Nephron (organoid): ENCODE results near the gene CLIC5.

Experiments used
- H3K27ac Mint-ChIP-seq, 3 experiments: 2 replicates each; pipeline ENCODE4 v1.8.0; 2020; ENCODE audit warnings: mixed read lengths in 3 of 3, mild to moderate bottlenecking in 2 of 3, moderate library complexity in 1 of 3
- H3K27me3 Mint-ChIP-seq: 2 replicates; pipeline ENCODE4 v1.8.0; 2021; ENCODE audit warnings: low read depth, mild to moderate bottlenecking, moderate library complexity, mixed read lengths
- H3K36me3 Mint-ChIP-seq: 2 replicates; pipeline ENCODE4 v1.8.0; 2020; ENCODE audit warnings: low read depth, mixed read lengths
- H3K4me1 Mint-ChIP-seq: 2 replicates; pipeline ENCODE4 v1.8.0; 2020; ENCODE audit warnings: mixed read lengths
- H3K4me3 Mint-ChIP-seq, 3 experiments: 2 replicates each; pipeline ENCODE4 v1.8.0; 2020; ENCODE audit warnings: mild to moderate bottlenecking in 3 of 3, mixed read lengths in 3 of 3, moderate library complexity in 2 of 3
- H3K9me3 Mint-ChIP-seq: 2 replicates; pipeline ENCODE4 v1.8.0; 2020; ENCODE audit warnings: mixed read lengths
- TF ChIP-seq, protein P1 (sequence below), 3 experiments: fragments of 200-600 bp; sonication (generic); IDR thresholded peaks; one replicate each; pipeline ENCODE4 v1.5.0; 2021; ENCODE audit warnings: antibody characterized with exemption in 3 of 3; ENCODE audit not compliant: unreplicated experiment in 3 of 3

CLIC5 gene

DNA sequence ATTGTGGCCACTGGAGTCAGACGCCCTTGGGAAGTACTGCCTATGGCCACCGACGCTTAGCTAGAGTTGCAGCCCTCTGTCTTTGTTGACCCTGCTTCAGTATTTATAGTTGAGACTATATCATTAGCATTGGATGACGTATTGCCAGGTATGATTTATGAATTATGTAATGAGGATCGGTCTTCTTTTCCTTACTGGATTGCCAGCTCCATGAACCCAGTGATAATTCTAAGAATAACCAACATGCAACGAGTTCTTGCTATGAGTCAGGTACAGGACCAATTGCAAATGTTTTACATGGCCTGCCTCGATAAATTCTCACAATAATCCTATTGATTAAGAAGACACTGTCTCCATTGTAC is 63.5 kb downstream of the CLIC5 start:
- TF ChIP-seq, protein P1, sequence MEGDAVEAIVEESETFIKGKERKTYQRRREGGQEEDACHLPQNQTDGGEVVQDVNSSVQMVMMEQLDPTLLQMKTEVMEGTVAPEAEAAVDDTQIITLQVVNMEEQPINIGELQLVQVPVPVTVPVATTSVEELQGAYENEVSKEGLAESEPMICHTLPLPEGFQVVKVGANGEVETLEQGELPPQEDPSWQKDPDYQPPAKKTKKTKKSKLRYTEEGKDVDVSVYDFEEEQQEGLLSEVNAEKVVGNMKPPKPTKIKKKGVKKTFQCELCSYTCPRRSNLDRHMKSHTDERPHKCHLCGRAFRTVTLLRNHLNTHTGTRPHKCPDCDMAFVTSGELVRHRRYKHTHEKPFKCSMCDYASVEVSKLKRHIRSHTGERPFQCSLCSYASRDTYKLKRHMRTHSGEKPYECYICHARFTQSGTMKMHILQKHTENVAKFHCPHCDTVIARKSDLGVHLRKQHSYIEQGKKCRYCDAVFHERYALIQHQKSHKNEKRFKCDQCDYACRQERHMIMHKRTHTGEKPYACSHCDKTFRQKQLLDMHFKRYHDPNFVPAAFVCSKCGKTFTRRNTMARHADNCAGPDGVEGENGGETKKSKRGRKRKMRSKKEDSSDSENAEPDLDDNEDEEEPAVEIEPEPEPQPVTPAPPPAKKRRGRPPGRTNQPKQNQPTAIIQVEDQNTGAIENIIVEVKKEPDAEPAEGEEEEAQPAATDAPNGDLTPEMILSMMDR (IDR thresholded peaks at IDR 0.05; ENCODE audit: unreplicated experiment in 3 of 3): no peak
- H3K4me3 Mint-ChIP-seq: no peak overlapping the region
- peaks cover 23% of the 10 kb centered on the region for H3K36me3 Mint-ChIP-seq
- H3K27ac Mint-ChIP-seq: peak overlapping the region; percentile 58 to 92 (median 61)
- peaks cover 35% of the 10 kb centered on the region for H3K4me1 Mint-ChIP-seq
- peaks cover 2% of the 10 kb centered on the region for H3K9me3 Mint-ChIP-seq
- H3K27me3 Mint-ChIP-seq: peaks cover 8% of the 10 kb centered on the region

- Mint-ChIP-seq H3K36me3 (peaks cover 23% of the 10 kb centered on the region), H3K27me3 (peaks cover 11% of the 10 kb centered on the region), H3K4me1 (peaks cover 35% of the 10 kb centered on the region), H3K9me3 (peaks cover 2% of the 10 kb centered on the region), H3K4me3 (no peak overlapping the region), H3K27ac (peak overlapping the region; percentile 58 to 92 (median 61))
- TF ChIP-seq, protein P1 (IDR thresholded peaks at IDR 0.05; ENCODE audit: unreplicated experiment in 3 of 3): no peak
These were observed 64.1 kb downstream of the CLIC5 start for GRCh38 chr6:45951321-45952167.

- Mint-ChIP-seq H3K27ac (peak overlapping the region; percentile 50 to 85 (median 78)), H3K4me1 (peaks cover 45% of the 10 kb centered on the region), H3K27me3 (peaks cover 9% of the 10 kb centered on the region), H3K9me3 (peaks cover 2% of the 10 kb centered on the region), H3K36me3 (peaks cover 23% of the 10 kb centered on the region), H3K4me3 (no peak overlapping the region)
- TF ChIP-seq, protein P1 (IDR thresholded peaks at IDR 0.05; ENCODE audit: unreplicated experiment in 3 of 3): no peak
These were observed 66.4 kb downstream of the CLIC5 start for GRCh38 chr6:45949256-45949655.

GRCh38 chr6:45947807-45948206 is 67.9 kb downstream of the CLIC5 start:
- Mint-ChIP-seq H3K4me3 (no peak overlapping the region), H3K36me3 (peaks cover 18% of the 10 kb centered on the region), H3K9me3 (no peaks in the 10 kb centered on the region), H3K27ac (peak overlapping the region in 2 of 3 experiments; percentile 46 to 69), H3K27me3 (peaks cover 7% of the 10 kb centered on the region), H3K4me1 (peaks cover 35% of the 10 kb centered on the region)
- TF ChIP-seq, protein P1 (IDR thresholded peaks at IDR 0.05; ENCODE audit: unreplicated experiment in 3 of 3): no peak

DNA sequence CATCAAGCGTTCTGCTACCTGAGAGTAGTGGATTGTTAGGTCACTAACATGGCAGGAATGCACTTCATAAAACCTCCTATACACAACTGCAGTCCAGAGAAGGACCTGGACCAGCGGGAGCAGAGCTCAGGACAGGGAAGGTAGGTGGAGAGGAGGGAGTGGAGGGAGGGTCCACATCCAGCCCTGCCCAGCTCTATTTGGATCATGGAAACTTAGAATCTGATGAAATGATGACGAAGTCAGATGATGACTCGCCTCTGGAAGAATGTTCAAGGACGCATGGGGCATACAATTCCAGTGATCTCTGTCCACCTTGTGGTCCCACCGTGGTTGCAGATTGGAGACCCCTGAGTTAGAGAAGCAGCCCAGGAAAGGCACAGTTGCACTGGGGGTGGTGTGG is 68.8 kb downstream of the CLIC5 start:
- TF ChIP-seq, protein P1 (IDR thresholded peaks at IDR 0.05; ENCODE audit: unreplicated experiment in 3 of 3): no peak
- peaks cover 18% of the 10 kb centered on the region for H3K36me3 Mint-ChIP-seq
- peak overlapping the region; percentile 69 to 78 (median 78) for H3K27ac Mint-ChIP-seq
- no peak overlapping the region for H3K4me3 Mint-ChIP-seq
- peaks cover 7% of the 10 kb centered on the region for H3K27me3 Mint-ChIP-seq
- no peaks in the 10 kb centered on the region for H3K9me3 Mint-ChIP-seq
- H3K4me1 Mint-ChIP-seq: peaks cover 26% of the 10 kb centered on the region

- H3K9me3 Mint-ChIP-seq: no peaks in the 10 kb centered on the region
- no peak overlapping the region for H3K4me3 Mint-ChIP-seq
- TF ChIP-seq, protein P1 (IDR thresholded peaks at IDR 0.05; ENCODE audit: unreplicated experiment in 3 of 3): peak; percentile 46 to 56 (median 51)
- H3K27ac Mint-ChIP-seq: peak overlapping the region; percentile 69 to 78 (median 78)
- H3K36me3 Mint-ChIP-seq: peaks cover 18% of the 10 kb centered on the region
- peaks cover 12% of the 10 kb centered on the region for H3K27me3 Mint-ChIP-seq
- peaks cover 21% of the 10 kb centered on the region for H3K4me1 Mint-ChIP-seq
These were observed 69.3 kb downstream of the CLIC5 start for GRCh38 chr6:45946352-45946751.
